Brain microvascular endothelial cell (primary cell): ENCODE data around the gene PER2.
A peak's percentile ranks its signal among the peaks of the same experiment; 100 is the strongest.

Experiments
- DNase-seq: peaks from one replicate; pipeline ENCODE4 v3.0.0-alpha.2; 2020
- H3K27ac ChIP-seq: fragments of 250-450 bp; sonication (Bioruptor Pico); 2 replicates; pipeline ENCODE4 v1.5.1; 2020; ENCODE audit warnings: mild to moderate bottlenecking, moderate library complexity
- H3K27me3 ChIP-seq: fragments of 250-450 bp; sonication (Bioruptor Pico); replicated peaks from 2 replicates; pipeline ENCODE4 v1.5.1; 2020; ENCODE audit warnings: mild to moderate bottlenecking
- H3K36me3 ChIP-seq: fragments of 250-450 bp; sonication (Bioruptor Pico); replicated peaks from 2 replicates; pipeline ENCODE4 v1.5.1; 2020; ENCODE audit warnings: mild to moderate bottlenecking
- H3K4me3 ChIP-seq: 2 replicates; pipeline ENCODE4 v1.5.1; 2011; ENCODE audit warnings: low read depth, mild to moderate bottlenecking, control low read depth, low read length, moderate library complexity
- CTCF ChIP-seq: IDR thresholded peaks from 2 replicates; pipeline ENCODE4 v1.5.1; 2011; ENCODE audit warnings: low read depth, mild to moderate bottlenecking, moderate library complexity, low read length, control low read depth, inconsistent platforms; ENCODE audit errors: missing control alignments
- in situ Hi-C: cut with HindIII; loops from 2 replicates; pipeline ENCODE4 v1.10.0; 2017; ENCODE audit warnings: low sequenced_read_pairs, low pct_ligation_motif_present

The PER2 gene

GRCh38 chr2:238305092-238305862 lies 16.9 kb upstream of the PER2 start:
- peak; percentile 51 for TF ChIP-seq CTCF
- no peak overlapping the region for H3K4me3 ChIP-seq
- H3K27ac ChIP-seq = no peak overlapping the region
- H3K27me3 ChIP-seq = no peaks in the 10 kb centered on the region
- no peaks in the 10 kb centered on the region for H3K36me3 ChIP-seq
- no peak for DNase-seq
- in situ Hi-C loops = no loop called here

GRCh38 chr2:238304116-238304515 lies 15.7 kb upstream of the PER2 start:
- DNase-seq = no peak
- H3K4me3 ChIP-seq = no peak overlapping the region
- no peaks in the 10 kb centered on the region for H3K27me3 ChIP-seq
- H3K27ac ChIP-seq = no peak overlapping the region
- no peak for TF ChIP-seq CTCF
- H3K36me3 ChIP-seq = no peaks in the 10 kb centered on the region
- in situ Hi-C loops = no loop called here

GRCh38 chr2:238302751-238303150 lies 14.3 kb upstream of the PER2 start:
- in situ Hi-C loops = no loop called here
- Histone ChIP-seq H3K27ac (no peak overlapping the region), H3K27me3 (no peaks in the 10 kb centered on the region), H3K4me3 (no peak overlapping the region), H3K36me3 (no peaks in the 10 kb centered on the region)
- no peak for TF ChIP-seq CTCF
- no peak for DNase-seq

GRCh38 chr2:238302087-238302486 lies 13.7 kb upstream of the PER2 start:
- no peak overlapping the region for H3K27ac ChIP-seq
- in situ Hi-C loops = no loop called here
- no peaks in the 10 kb centered on the region for H3K36me3 ChIP-seq
- TF ChIP-seq CTCF = no peak
- no peak overlapping the region for H3K4me3 ChIP-seq
- no peaks in the 10 kb centered on the region for H3K27me3 ChIP-seq
- DNase-seq = no peak

- in situ Hi-C loops = no loop called here
- no peak overlapping the region for H3K4me3 ChIP-seq
- H3K27me3 ChIP-seq = peaks cover 5% of the 10 kb centered on the region
- H3K27ac ChIP-seq = no peak overlapping the region
- H3K36me3 ChIP-seq = no peaks in the 10 kb centered on the region
- no peak for DNase-seq
- no peak for TF ChIP-seq CTCF
Measured at GRCh38 chr2:238299803-238300202, 11.4 kb upstream of the PER2 start.
